Measurements from ENCODE around the gene STXBP4. TPM values are rescaled to one million over a fixed set of nuclear protein-coding genes. Genes with fewer than 3 reads are reported as not detected.

STXBP4 gene
- total RNA-seq, 4 donors from 2014 or later, result 2.8 to 10.3 (median 5.6) TPM

DNA sequence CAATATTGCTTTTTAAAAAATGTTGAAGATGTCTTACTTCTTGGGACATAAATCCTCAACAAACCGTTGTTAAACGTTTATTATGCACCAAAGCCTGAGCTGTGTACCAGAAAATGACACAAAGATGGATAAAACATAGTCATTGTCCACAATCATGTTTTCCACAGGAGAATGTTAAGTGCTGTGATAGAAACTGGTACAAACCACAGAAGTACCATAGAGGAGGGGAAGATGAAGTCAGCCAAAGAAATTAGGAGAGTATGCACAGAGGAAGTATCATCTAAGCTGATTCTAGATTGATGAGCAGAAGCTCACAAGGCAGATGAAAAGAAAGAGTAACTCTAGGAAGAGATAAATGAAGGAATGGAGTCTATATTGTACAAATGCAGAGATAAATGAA is 153.5 kb downstream of the STXBP4 start:
- H3K4me3 ChIP-seq (ENCODE audit: low read depth, poor library complexity, severe bottlenecking), result no peak overlapping the region
- TF ChIP-seq POLR2A (IDR thresholded peaks at IDR 0.05) (no peak), CTCF (IDR thresholded peaks at IDR 0.05) (no peak)
- DNase-seq (ENCODE audit: low spot score in 2 of 2), result no peak
- intact Hi-C loops (cut with DNase I; ENCODE audit: low total_unique reads), result no loop called here
- WGBS, 2 donors, result 94 to 97% methylated on average over 2 of the region's 2 CpGs

DNA sequence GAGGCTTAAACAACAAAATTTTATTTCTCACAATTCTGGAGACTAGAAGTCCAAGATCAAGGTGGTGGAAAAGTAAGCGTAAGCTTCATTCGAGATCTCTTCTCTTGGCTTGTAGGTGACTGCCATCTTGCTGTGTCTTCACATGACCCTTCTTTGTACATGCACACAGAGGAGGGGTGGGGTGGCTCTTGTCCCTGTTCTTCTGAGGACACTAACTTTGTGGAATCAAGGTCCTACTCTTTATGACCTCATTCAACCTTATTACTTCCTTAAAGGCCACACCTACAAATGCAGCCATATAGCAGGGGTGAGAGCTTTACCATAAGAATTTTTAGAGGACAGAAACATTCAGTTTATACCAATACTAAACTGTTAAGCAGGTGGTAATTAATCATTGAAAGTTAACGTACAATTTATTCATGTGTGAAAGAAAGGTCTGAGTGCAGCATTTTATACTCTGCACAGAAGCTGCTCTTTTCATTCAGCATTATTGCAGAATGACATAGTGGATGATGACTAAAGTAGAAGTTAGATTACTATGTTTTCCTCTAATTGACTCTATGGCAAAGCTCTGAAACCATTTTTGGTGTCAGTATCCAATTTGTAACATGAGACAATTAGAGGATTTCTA is 156.3 kb downstream of the STXBP4 start:
- TF ChIP-seq CTCF (IDR thresholded peaks at IDR 0.05) (no peak), POLR2A (IDR thresholded peaks at IDR 0.05) (no peak)

GRCh38 chr17:55133583-55133982 is 165.0 kb downstream of the STXBP4 start:
- 66 to 99% methylated on average over 2 of the region's 2 CpGs for WGBS, 2 donors
- TF ChIP-seq CTCF (IDR thresholded peaks at IDR 0.05), result no peak
- TF ChIP-seq POLR2A (IDR thresholded peaks at IDR 0.05), result no peak
- no peak for DNase-seq (ENCODE audit: low spot score in 2 of 2)
- H3K4me3 ChIP-seq (ENCODE audit: low read depth, poor library complexity, severe bottlenecking), result no peak overlapping the region
- intact Hi-C loops (cut with DNase I; ENCODE audit: low total_unique reads), result no loop called here

More for the DNA sequence above, 156.3 kb downstream of the STXBP4 start:
- intact Hi-C loops (cut with DNase I; ENCODE audit: low total_unique reads), result no loop called here
- no peak overlapping the region for H3K4me3 ChIP-seq (ENCODE audit: low read depth, poor library complexity, severe bottlenecking)
- DNase-seq (ENCODE audit: low spot score in 2 of 2), result no peak
- 91% methylated on average over 3 of the region's 3 CpGs for WGBS, 2 donors

DNA sequence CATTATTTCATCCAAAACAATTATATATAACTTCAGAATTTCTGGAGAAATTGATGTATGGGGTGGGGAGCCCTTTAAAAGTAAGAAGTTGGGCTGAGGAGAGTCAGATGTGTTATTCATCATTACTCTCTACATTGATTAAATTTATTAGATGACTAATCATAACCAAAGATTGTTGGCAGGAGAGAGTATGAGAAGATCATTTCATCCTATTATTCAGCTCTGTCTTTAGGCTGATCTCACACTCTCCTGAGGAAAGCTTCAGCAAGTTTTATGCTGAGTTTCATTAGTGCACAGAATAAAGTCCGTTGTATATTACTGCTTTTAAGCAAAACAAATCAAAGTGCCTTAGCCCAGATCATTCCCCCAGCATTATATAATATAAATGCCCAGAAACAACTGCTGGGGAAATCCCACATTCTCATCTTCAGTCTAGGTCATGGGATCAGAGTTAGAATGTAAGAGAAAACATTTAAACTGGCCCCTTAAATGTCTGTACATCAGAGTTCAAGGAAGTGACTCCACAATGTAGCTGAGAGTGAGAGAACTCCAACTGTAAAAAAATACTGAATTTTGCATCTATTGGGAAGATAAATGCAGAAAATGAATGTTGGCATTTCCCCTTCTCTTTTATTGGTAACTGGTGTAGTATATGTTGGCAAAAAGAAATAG is 166.1 kb downstream of the STXBP4 start:
- no peak for DNase-seq (ENCODE audit: low spot score in 2 of 2)
- H3K4me3 ChIP-seq (ENCODE audit: low read depth, poor library complexity, severe bottlenecking), result no peak overlapping the region
- intact Hi-C loops (cut with DNase I; ENCODE audit: low total_unique reads), result no loop called here
- no peak for TF ChIP-seq POLR2A (IDR thresholded peaks at IDR 0.05)
- no peak for TF ChIP-seq CTCF (IDR thresholded peaks at IDR 0.05)
- WGBS, 2 donors, result 35 to 67% methylated on average over 1 of the region's 1 CpG

DNA sequence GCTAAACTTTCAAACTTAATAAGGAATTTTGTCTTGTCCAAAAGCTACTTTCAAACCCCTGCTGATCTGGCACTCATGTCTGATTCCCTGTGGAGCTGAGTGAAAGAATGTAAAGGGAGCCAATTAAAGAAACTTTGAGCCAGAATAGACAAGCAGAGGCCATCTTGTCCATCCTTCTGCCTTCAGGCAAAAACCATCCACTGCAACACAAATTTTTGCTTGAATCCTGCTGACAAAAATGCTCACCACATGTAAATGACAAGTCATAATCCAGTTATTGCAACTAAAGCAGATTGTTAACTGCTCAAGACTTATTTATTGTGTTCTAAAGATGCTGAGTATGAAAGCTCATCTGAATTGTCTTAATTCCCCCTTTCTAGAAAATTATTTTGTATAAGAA is 172.2 kb downstream of the STXBP4 start:
- no peak overlapping the region for H3K4me3 ChIP-seq (ENCODE audit: low read depth, poor library complexity, severe bottlenecking)
- TF ChIP-seq CTCF (IDR thresholded peaks at IDR 0.05), result no peak
- TF ChIP-seq POLR2A (IDR thresholded peaks at IDR 0.05), result no peak
- intact Hi-C loops (cut with DNase I; ENCODE audit: low total_unique reads), result no loop called here
- no peak for DNase-seq (ENCODE audit: low spot score in 2 of 2)

DNA sequence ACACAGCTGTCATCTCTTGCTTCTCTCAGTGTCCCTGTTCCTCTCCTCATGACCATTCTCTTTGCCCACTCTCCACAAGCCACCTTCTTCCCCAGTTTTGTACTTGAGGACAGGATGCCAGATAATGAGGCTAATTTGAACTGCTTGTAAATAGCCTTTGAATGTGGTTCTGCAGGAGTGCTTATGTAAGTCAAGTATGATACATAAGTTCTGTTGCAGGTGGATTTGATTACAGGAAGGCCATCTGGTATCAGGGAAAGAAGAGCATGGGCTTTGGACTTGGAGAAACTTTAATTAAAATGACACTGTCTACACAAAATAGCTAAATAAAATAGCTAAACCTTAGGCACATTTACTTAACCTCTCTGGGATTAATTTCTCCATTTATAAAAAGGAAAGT is 176.0 kb downstream of the STXBP4 start:
- TF ChIP-seq CTCF (IDR thresholded peaks at IDR 0.05) (no peak), POLR2A (IDR thresholded peaks at IDR 0.05) (no peak)
- no peak overlapping the region for H3K4me3 ChIP-seq (ENCODE audit: low read depth, poor library complexity, severe bottlenecking)
- intact Hi-C loops (cut with DNase I; ENCODE audit: low total_unique reads), result no loop called here
- no peak for DNase-seq (ENCODE audit: low spot score in 2 of 2)

All from lower leg skin (tissue), 4 donors.